Stomach (tissue), 4 donors: ENCODE data around the gene TSSK1B.

Experiments used
- CTCF ChIP-seq, 7 experiments: fragments of 450-650 bp in 4 of 7; fragments of 200-600 bp in 3 of 7; sonication (generic) in 3 of 7; IDR thresholded peaks; one replicate each; pipeline ENCODE4 v1.5.1; 2016 to 2019; ENCODE audit warnings: antibody characterized with exemption in 7 of 7, control low read depth in 2 of 7, mild to moderate bottlenecking in 1 of 7
- EP300 ChIP-seq: sonication (generic); formaldehyde crosslinking; IDR thresholded peaks from one replicate; pipeline ENCODE4 v1.6.1; 2017; ENCODE audit warnings: antibody characterized with exemption
- POLR2A ChIP-seq, 4 donors: fragments of 450-650 bp; IDR thresholded peaks; one replicate each; pipeline ENCODE4 v1.6.1; 2016; ENCODE audit warnings: antibody characterized with exemption in 4 of 4, control low read depth in 2 of 4, mild to moderate bottlenecking in 1 of 4, moderate library complexity in 1 of 4
- POLR2AphosphoS5 ChIP-seq, 3 donors: sonication (generic); formaldehyde crosslinking; IDR thresholded peaks; one replicate each; pipeline ENCODE4 v1.6.1; 2016; ENCODE audit warnings: antibody characterized with exemption in 3 of 3

- no peak for TF ChIP-seq EP300
- TF ChIP-seq CTCF (IDR thresholded peaks at IDR 0.05): no peak
- no peak for TF ChIP-seq POLR2AphosphoS5 (IDR thresholded peaks at IDR 0.05)
- TF ChIP-seq POLR2A (IDR thresholded peaks at IDR 0.05): no peak
These were observed 13.5 kb upstream of the TSSK1B start for GRCh38 chr5:113448252-113448651.
